ENCODE data around the gene PRKD1. TPM values are rescaled to one million over a fixed set of nuclear protein-coding genes. Genes with fewer than 3 reads are reported as not detected.

Gene PRKD1
- total and polyA plus RNA-seq, 2 of the 13 experiments (the other 11 are each of a cell fraction or from before 2014, with no cell fraction given) = 0.22 to 1.3 TPM

- FAIRE-seq = no peak
- POLR2A ChIA-PET = no interaction called here
- ATAC-seq = no peak
- TF ChIP-seq HBP1 (CRISPR knock-in tag; IDR thresholded peaks at IDR 0.05; ENCODE audit: low read depth) = no peak
- no peak for TF ChIP-seq MBD4 (IDR thresholded peaks at IDR 0.05; ENCODE audit: borderline replicate concordance, low read length)
- TF ChIP-seq ZNF616 (CRISPR knock-in tag; IDR thresholded peaks at IDR 0.05; ENCODE audit: low read depth) = no peak
- TF ChIP-seq ZMYM4 (CRISPR knock-in tag; IDR thresholded peaks at IDR 0.05) = no peak
- TF ChIP-seq ARID3A (IDR thresholded peaks at IDR 0.05; ENCODE audit: low read depth, low read length) = no peak
- no peak for TF ChIP-seq AKNA (CRISPR knock-in tag; IDR thresholded peaks at IDR 0.05; ENCODE audit: borderline replicate concordance)
- TF ChIP-seq FLYWCH1 (CRISPR knock-in tag; IDR thresholded peaks at IDR 0.05) = no peak
- no peak for TF ChIP-seq ZNF24 (IDR thresholded peaks at IDR 0.05)
- TF ChIP-seq RARG (CRISPR knock-in tag; IDR thresholded peaks at IDR 0.05; ENCODE audit: low read depth) = no peak
- no peak for TF ChIP-seq TRIM24 (CRISPR knock-in tag; IDR thresholded peaks at IDR 0.05)
- TF ChIP-seq ZNF3 (CRISPR knock-in tag; IDR thresholded peaks at IDR 0.05) = no peak
- TF ChIP-seq THAP7 (CRISPR knock-in tag; IDR thresholded peaks at IDR 0.05) = no peak
- TF ChIP-seq ELF3 (CRISPR knock-in tag; IDR thresholded peaks at IDR 0.05) = no peak
- no peak for TF ChIP-seq WIZ (CRISPR knock-in tag; IDR thresholded peaks at IDR 0.05)
Measured at GRCh38 chr14:29738950-29739349, 188.7 kb downstream of the PRKD1 start.

More at GRCh38 chr14:29738950-29739349, 188.7 kb downstream of the PRKD1 start:
- no peaks in the 10 kb centered on the region for H3K36me3 ChIP-seq (replicated peaks in 1 of 2; ENCODE audit: control insufficient read depth in 1 of 2, insufficient read depth in 2 of 2, low read length in 2 of 2)
- no peak overlapping the region for H3K27ac ChIP-seq (ENCODE audit: extremely low read length, insufficient read depth, low read length)
- H3K4me2 ChIP-seq (ENCODE audit: low read depth, low read length) = no peak overlapping the region
- no peak for DNase-seq (ENCODE audit: low spot score)
- H3K9ac ChIP-seq (ENCODE audit: insufficient read depth, low read depth, low read length) = no peak overlapping the region
- H3K4me1 ChIP-seq (ENCODE audit: insufficient read depth, low read length) = no peaks in the 10 kb centered on the region
- H3K9me3 ChIP-seq (ENCODE audit: low read length) = peaks cover 90% of the 10 kb centered on the region
- CTCF ChIA-PET (ENCODE audit: low intra/inter-chr PET ratio, low total read pairs) = no interaction called here
- no peak overlapping the region for H3K4me3 ChIP-seq (replicated peaks in 1 of 3; ENCODE audit: insufficient read depth in 1 of 3, low read depth in 2 of 3, low read length in 3 of 3)
- BruUV-seq (replicated peaks) = no TSS peak
- intact Hi-C loops (cut with micrococcal nuclease; ENCODE audit: unreplicated experiment) (no loop called here), in situ Hi-C loops (cut with HindIII; ENCODE audit: extremely low pct_ligation_motif_present, low pct_unique_long_range_greater_than_20kb) (no loop called here)
- WGBS (ENCODE audit: low lambda C conversion rate) = 2% methylated on average over 1 of the region's 1 CpG
- no peaks in the 10 kb centered on the region for H4K20me1 ChIP-seq (ENCODE audit: insufficient read depth, low read length)
- no peaks in the 10 kb centered on the region for H3K79me2 ChIP-seq (ENCODE audit: insufficient read depth, low read length)
- no peaks in the 10 kb centered on the region for H3K27me3 ChIP-seq (ENCODE audit: control insufficient read depth in 1 of 2, insufficient read depth in 2 of 2, low read length in 2 of 2)
- H2AFZ ChIP-seq (ENCODE audit: low read length) = no peak overlapping the region

Measured in HepG2 (cell line).